Gastroesophageal sphincter (tissue), 3 donors: ENCODE data around the gene ZNF764.

Experiments
- CTCF ChIP-seq, 4 experiments: fragments of 200-600 bp in 2 of 4; fragments of 450-650 bp in 2 of 4; sonication (generic) in 1 of 4; IDR thresholded peaks; one replicate each; pipeline ENCODE4 v1.5.1; 2017 to 2019; ENCODE audit warnings: antibody characterized with exemption in 4 of 4, mild to moderate bottlenecking in 2 of 4, moderate library complexity in 2 of 4
- EP300 ChIP-seq: sonication (generic); formaldehyde crosslinking; IDR thresholded peaks from one replicate; pipeline ENCODE4 v1.6.1; 2017; ENCODE audit warnings: antibody characterized with exemption, mild to moderate bottlenecking
- POLR2A ChIP-seq, 2 donors: fragments of 450-650 bp; IDR thresholded peaks; one replicate each; pipeline ENCODE4 v1.6.1; 2017; ENCODE audit warnings: antibody characterized with exemption in 2 of 2, mild to moderate bottlenecking in 2 of 2, moderate library complexity in 1 of 2
- POLR2AphosphoS5 ChIP-seq: sonication (generic); formaldehyde crosslinking; IDR thresholded peaks from one replicate; pipeline ENCODE4 v1.6.1; 2017; ENCODE audit warnings: antibody characterized with exemption

- TF ChIP-seq CTCF (IDR thresholded peaks at IDR 0.05) (no peak), POLR2A (IDR thresholded peaks at IDR 0.05) (no peak), EP300 (no peak), POLR2AphosphoS5 (no peak)
These were observed 22.9 kb downstream of the ZNF764 start for GRCh38 chr16:30535106-30535776.
